NCI-H2227 (cell line): ENCODE measurements around the gene RAB11FIP3.
A peak's percentile ranks its signal among the peaks of the same experiment; 100 is the strongest.
"Not testable (repeated sequence)": the region's sequence is repeated elsewhere in the genome, so short reads cannot be mapped to it uniquely, and the experiment has no call there.

ENCODE experiments used
- DNase-seq: peaks from one replicate; lab custom pipeline; 2025; ENCODE audit not compliant: unreplicated experiment; lab: John Stamatoyannopoulos, UW

Gene RAB11FIP3

GRCh38 chr16:460787-461186 lies 35.3 kb downstream of the RAB11FIP3 start:
- no peak for DNase-seq

GRCh38 chr16:463071-463470 lies 37.6 kb downstream of the RAB11FIP3 start:
- DNase-seq: no peak

GRCh38 chr16:466651-467050 lies 41.2 kb downstream of the RAB11FIP3 start:
- no peak for DNase-seq

GRCh38 chr16:467249-467871 lies 41.9 kb downstream of the RAB11FIP3 start:
- not testable (repeated sequence) for DNase-seq

GRCh38 chr16:468068-468821 lies 42.8 kb downstream of the RAB11FIP3 start:
- DNase-seq: no peak

GRCh38 chr16:469459-469858 lies 44.0 kb downstream of the RAB11FIP3 start:
- DNase-seq: not testable (repeated sequence)

- DNase-seq: no peak
These were observed 45.0 kb downstream of the RAB11FIP3 start for GRCh38 chr16:470418-470817.

GRCh38 chr16:471353-472198 lies 46.1 kb downstream of the RAB11FIP3 start:
- DNase-seq: no peak

- no peak for DNase-seq
These were observed 46.7 kb downstream of the RAB11FIP3 start for GRCh38 chr16:472199-472504.

GRCh38 chr16:473046-474043 lies 47.9 kb downstream of the RAB11FIP3 start:
- DNase-seq: no peak

GRCh38 chr16:474420-475122 lies 49.1 kb downstream of the RAB11FIP3 start:
- no peak for DNase-seq

- DNase-seq: no peak
These were observed 50.6 kb downstream of the RAB11FIP3 start for GRCh38 chr16:476039-476438.

GRCh38 chr16:477301-478157 lies 52.1 kb downstream of the RAB11FIP3 start:
- no peak for DNase-seq

GRCh38 chr16:478287-478686 lies 52.8 kb downstream of the RAB11FIP3 start:
- DNase-seq: peak; percentile 33

GRCh38 chr16:482468-483185 lies 57.2 kb downstream of the RAB11FIP3 start:
- DNase-seq: no peak

- no peak for DNase-seq
These were observed 58.1 kb downstream of the RAB11FIP3 start for GRCh38 chr16:483341-484075.

GRCh38 chr16:489606-490005 lies 64.2 kb downstream of the RAB11FIP3 start:
- DNase-seq: no peak

- DNase-seq: no peak
These were observed 65.3 kb downstream of the RAB11FIP3 start for GRCh38 chr16:490768-491167.
